Stimulated activated CD8-positive, alpha-beta memory T cell treated with anti-CD3 and anti-CD28 coated beads, Interleukin-4, amount 100 ng/mL, for 24 hours (primary cell): ENCODE results near the gene ADAMTSL2.

Experiments
- DNase-seq: peaks from one replicate; pipeline ENCODE4 v3.0.0-alpha.2; 2020; ENCODE audit warnings: low read depth

The ADAMTSL2 gene

GRCh38 chr9:133589454-133590227 is 55.1 kb downstream of the ADAMTSL2 start:
- peak; percentile 19 for DNase-seq

- no peak for DNase-seq
These were observed 55.8 kb downstream of the ADAMTSL2 start for GRCh38 chr9:133590231-133590855.

GRCh38 chr9:133591116-133591910 is 56.8 kb downstream of the ADAMTSL2 start:
- DNase-seq, result no peak

- no peak for DNase-seq
These were observed 57.5 kb downstream of the ADAMTSL2 start for GRCh38 chr9:133591985-133592384.

GRCh38 chr9:133592731-133593409 is 58.4 kb downstream of the ADAMTSL2 start:
- DNase-seq, result no peak

- no peak for DNase-seq
These were observed 59.2 kb downstream of the ADAMTSL2 start for GRCh38 chr9:133593587-133594253.

GRCh38 chr9:133594310-133594709 is 59.8 kb downstream of the ADAMTSL2 start:
- no peak for DNase-seq

GRCh38 chr9:133595910-133596309 is 61.4 kb downstream of the ADAMTSL2 start:
- DNase-seq, result no peak

- no peak for DNase-seq
These were observed 62.9 kb downstream of the ADAMTSL2 start for GRCh38 chr9:133597316-133597957.

- DNase-seq, result no peak
These were observed 64.5 kb downstream of the ADAMTSL2 start for GRCh38 chr9:133598978-133599377.

GRCh38 chr9:133599470-133600173 is 65.1 kb downstream of the ADAMTSL2 start:
- no peak for DNase-seq

GRCh38 chr9:133600739-133601138 is 66.2 kb downstream of the ADAMTSL2 start:
- DNase-seq, result no peak

GRCh38 chr9:133601746-133602145 is 67.2 kb downstream of the ADAMTSL2 start:
- DNase-seq, result no peak

GRCh38 chr9:133602277-133602676 is 67.8 kb downstream of the ADAMTSL2 start:
- DNase-seq, result no peak

GRCh38 chr9:133603135-133603927 is 68.8 kb downstream of the ADAMTSL2 start:
- no peak for DNase-seq

- peak; percentile 19 for DNase-seq
These were observed 69.7 kb downstream of the ADAMTSL2 start for GRCh38 chr9:133604214-133604613.

- DNase-seq, result no peak
These were observed 70.4 kb downstream of the ADAMTSL2 start for GRCh38 chr9:133604856-133605255.

- DNase-seq, result no peak
These were observed 70.9 kb downstream of the ADAMTSL2 start for GRCh38 chr9:133605446-133605845.

GRCh38 chr9:133605856-133606707 is 71.6 kb downstream of the ADAMTSL2 start:
- no peak for DNase-seq
